Measurements from ENCODE around the gene DSTN.

- TF ChIP-seq POLR2AphosphoS5 (IDR thresholded peaks at IDR 0.05; ENCODE audit: insufficient read depth, low read depth, low read length) (no peak), CTCF (IDR thresholded peaks at IDR 0.05; ENCODE audit: extremely low read depth in 1 of 2, insufficient read depth in 1 of 2, low read depth in 1 of 2, low read length in 2 of 2) (no peak), GATA2 (IDR thresholded peaks at IDR 0.05; ENCODE audit: insufficient read depth, insufficient read length, low read depth, low read length) (no peak), POLR2A (IDR thresholded peaks at IDR 0.05; ENCODE audit: low read depth, low read length) (no peak), MYC (IDR thresholded peaks at IDR 0.05; ENCODE audit: low read depth, low read length) (no peak)
Observed at GRCh38 chr20:17614812-17615644, 45.2 kb downstream of the DSTN start.

All from endothelial cell of umbilical vein (primary cell).